Activated CD4-positive, alpha-beta T cell treated with anti-CD3 and anti-CD28 coated beads for 1 hour (primary cell): ENCODE results near the gene KCTD18.

Source experiments
- DNase-seq: peaks from one replicate; pipeline ENCODE4 v3.0.0-alpha.2; 2020

The KCTD18 gene

DNA sequence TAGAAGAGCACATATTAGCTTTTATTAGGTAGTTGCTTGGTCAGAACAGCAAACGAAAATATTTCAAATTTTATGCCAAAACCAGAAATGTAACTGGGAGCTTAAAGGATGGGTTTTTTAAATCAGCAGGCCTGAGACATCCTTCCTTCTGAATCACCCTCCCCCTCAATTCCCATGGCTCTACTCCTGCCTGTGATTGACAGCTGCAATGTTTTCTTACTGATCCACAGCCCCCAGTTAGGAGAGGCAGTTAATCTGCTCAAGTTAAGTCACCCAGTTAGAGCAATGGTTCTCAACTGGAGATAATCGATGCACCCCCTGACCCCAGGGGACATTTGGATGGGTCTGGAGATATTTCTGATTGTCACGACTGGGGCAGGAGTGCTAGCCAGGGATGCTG is 24.9 kb downstream of the KCTD18 start:
- DNase-seq: no peak

DNA sequence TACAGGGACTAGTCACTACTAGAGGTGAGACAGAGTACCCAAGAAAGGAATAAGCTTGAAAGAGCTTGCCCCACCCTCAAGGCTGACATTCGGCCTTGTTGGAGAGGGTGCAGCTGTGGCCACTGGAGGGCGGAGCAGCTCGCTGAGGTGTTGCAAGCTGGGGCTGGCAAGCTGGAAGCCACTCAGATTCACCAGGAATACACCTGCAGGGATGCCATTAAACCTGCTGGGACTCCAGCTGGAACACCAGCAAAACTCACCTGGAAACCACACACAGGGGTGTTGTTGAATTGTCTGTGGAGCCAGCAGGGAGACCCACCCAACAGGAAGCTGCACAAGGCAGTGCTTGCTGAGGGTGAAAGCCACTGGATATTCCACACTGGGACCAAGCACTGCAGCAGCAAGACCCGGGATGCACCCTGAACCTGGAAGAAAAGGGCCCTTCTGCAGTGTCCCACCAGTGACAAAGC is 26.1 kb downstream of the KCTD18 start:
- no peak for DNase-seq

GRCh38 chr2:200482194-200482593 is 27.7 kb downstream of the KCTD18 start:
- no peak for DNase-seq

DNA sequence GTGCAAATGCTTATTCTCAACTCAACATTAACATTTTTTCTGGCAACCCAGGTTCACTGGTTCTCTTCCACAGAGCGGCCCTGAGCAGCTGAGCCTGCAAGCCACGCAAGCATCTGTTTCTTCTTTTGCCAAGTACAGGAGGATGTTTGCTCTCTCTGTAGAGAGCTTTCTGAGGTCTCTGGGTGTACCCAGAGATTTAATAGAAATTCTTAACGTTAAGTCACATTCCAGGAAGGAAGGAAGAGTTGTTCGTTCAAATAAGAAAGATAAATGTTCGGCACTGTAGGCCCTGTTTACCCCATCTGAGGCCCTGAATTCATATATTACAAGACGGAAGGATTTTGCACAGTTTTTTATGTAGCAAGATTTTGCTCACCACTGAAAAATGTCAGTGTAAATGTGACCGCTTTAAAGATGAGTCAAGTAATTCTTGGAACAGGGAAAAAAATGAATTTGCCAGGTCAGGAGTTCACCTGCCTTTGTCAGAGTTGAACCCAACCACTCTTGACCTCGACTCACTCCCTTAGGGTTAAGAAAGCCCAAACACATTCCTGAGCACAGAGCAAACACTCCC is 30.1 kb downstream of the KCTD18 start:
- no peak for DNase-seq

DNA sequence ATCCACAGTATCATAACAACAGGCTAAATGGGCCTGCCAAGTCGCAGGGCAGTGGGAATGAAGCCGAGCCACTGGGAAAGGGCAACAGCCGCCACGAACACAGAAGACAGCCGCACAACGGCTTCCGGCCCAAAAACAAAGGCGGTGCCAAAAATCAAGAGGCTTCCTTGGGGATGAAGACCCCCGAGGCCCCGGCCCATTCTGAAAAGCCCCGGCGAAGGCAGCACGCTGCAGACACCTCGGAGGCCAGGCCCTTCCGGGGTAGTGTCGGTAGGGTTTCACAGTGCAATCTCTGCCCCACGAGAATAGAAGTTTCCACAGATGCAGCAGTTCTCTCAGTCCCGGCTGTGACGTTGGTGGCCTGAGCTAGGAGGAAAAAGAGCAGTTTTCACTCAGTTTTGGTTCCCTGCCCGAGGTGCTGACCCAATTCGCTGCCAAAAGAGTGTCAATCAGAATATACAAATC is 32.2 kb downstream of the KCTD18 start:
- no peak for DNase-seq

DNA sequence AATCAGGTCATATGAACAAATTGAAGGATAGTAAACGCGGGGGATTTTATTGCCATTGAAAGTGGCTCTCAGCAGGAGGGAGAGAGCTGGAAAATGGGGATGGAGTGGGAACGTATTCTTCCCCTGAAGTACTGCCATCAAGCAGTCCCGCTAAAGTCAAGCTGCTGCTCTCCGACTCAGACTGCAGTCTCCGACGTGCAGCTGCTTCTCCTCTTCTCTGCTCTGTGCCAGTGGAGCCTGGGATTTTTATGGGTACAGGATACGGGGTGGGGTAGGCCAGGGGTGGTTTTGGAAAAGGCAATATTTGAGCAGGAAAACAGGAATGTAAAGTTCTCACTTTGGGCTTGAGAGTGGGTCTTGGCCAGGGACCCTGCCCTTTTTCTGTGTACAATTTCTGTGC is 33.0 kb downstream of the KCTD18 start:
- no peak for DNase-seq

DNA sequence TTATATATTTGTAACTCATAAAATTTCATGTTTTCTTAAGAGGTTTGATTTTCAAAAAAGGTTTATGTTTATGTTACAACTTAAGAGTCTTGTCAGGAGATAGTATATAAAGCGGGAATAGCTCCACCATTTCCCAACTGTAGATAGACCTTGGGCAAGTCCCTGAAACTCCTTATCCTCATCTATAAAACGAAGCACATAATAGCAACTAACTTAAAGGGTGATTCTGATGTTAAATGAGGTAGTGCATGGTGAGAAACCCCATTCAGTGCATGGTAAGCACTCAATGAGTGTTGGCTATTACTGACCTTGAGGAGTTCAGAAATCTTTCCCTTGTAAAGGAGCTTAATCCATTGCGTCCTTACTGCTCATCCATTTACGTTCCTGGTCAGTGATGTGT is 34.1 kb downstream of the KCTD18 start:
- DNase-seq: no peak

GRCh38 chr2:200472853-200473464 is 36.9 kb downstream of the KCTD18 start:
- no peak for DNase-seq

DNA sequence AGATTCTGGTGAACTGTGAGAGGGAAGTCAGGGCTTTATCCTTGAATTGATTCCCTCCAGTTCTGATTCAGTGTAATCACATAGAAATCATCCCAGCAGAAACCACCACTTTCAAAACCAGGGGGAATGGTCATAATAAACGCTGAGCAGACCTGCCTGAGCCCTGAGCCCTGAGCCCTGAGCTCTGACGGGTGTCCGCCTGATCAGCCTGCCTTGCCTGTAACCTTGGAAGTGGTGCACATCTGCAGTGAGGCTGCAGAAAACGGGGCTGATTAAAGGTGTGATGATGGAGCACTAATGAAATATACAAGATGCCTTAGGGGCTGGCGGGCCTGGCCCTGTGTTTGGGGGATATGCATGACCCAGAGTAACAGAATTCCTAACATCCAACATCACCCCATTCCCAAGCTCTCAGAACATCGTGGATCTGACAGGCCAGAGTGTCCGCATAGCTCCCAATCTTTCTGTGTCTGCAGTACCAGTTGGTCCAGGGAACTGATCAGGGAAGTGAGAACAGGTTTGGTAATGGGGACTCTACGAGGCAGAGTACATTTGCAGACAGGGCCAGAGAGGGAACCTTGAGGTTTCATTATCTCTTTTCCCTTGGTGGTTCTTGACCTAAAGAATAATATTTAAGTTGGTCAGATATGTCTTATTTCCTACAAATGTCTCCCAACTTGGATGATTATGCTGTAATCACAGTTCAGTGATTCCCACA is 37.8 kb downstream of the KCTD18 start:
- DNase-seq: no peak

DNA sequence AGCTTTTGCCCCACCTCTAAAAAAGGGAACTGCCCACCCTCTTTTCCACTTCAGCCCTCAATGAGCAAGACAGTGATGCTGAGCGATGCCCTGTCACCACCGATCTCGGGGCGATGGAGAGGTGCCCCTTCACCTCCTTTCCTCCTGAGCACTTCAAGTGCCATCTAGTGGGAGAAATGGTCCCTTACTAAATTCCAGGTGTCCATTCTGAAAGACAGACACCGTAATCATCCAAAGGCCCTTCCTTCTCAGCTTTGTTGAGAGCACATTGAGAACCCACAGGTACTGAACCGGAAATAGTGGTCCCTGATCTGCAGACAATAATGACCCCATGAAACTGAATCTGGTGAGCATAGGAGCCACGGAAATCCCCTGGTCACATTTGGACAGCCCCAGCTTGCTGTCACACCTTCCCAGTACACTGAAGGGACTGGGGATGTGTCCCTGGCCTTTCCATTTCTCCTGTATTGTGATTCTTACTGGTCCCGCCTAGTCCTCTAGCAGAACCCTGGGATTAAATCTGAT is 38.5 kb downstream of the KCTD18 start:
- DNase-seq: peak; percentile 24

DNA sequence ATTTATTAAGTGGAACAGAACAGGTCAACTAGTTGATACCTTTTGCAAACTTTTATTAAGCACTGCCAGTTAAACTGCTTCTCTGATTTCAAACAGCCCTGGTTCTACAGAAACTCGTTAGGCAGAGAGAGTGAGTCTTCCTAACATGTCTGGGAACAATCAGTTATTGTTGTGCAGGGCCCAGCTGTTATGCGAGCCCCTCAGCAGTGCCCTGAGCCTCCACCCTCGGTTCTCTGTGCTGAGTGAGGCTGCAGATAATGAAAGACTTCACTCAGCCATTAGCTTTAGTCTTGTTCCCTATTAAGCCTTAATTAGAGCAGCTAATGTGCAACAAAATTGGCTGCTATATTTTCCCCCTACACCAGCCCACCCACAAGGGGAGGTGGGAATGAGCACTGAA is 39.6 kb downstream of the KCTD18 start:
- no peak for DNase-seq

DNA sequence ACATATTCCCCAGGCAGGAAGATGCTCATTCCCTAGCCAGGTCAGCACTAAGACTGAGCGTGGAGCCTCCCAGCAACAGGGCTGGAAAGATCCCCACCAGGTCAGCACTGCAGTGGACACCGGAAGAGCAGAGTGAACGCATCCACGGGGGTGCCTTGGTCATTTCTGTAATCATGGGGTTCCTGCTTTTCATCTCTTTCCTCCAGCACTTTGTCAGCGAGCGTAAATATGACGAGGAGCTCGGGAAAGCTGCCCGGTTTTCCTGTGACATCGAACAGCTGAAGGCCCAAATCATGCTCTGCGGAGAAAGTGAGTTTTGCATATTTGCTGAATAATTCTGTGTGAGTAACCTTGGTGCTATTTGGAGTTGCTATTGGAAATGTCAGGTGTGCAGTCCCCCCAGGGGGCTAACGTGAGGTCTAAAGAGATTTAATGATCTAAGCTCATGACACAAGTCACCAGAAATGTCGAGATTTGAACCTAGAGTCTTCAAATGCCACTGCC is 40.1 kb downstream of the KCTD18 start:
- DNase-seq: no peak

GRCh38 chr2:200467806-200468681 is 41.8 kb downstream of the KCTD18 start:
- no peak for DNase-seq

- DNase-seq: peak; percentile 22
These were observed 43.1 kb downstream of the KCTD18 start for GRCh38 chr2:200466425-200467418.

DNA sequence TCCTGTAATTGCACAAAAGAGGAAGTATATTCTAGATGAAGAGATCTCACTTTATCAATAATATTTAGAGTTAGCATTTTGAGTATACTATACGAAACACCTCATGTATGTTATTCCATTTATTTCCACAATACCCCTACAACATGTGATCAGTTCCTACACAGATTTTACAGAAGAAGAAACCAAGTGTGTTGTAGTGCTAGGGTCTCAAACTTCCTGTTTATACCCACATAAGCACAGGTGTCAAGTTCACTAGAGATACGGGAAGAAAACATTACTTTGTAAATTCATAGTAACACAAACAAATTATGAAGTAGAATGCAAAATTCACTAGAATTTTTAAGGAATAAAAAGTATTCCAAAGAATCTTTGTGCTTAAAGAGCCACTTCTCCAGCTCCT is 46.4 kb downstream of the KCTD18 start:
- DNase-seq: no peak

DNA sequence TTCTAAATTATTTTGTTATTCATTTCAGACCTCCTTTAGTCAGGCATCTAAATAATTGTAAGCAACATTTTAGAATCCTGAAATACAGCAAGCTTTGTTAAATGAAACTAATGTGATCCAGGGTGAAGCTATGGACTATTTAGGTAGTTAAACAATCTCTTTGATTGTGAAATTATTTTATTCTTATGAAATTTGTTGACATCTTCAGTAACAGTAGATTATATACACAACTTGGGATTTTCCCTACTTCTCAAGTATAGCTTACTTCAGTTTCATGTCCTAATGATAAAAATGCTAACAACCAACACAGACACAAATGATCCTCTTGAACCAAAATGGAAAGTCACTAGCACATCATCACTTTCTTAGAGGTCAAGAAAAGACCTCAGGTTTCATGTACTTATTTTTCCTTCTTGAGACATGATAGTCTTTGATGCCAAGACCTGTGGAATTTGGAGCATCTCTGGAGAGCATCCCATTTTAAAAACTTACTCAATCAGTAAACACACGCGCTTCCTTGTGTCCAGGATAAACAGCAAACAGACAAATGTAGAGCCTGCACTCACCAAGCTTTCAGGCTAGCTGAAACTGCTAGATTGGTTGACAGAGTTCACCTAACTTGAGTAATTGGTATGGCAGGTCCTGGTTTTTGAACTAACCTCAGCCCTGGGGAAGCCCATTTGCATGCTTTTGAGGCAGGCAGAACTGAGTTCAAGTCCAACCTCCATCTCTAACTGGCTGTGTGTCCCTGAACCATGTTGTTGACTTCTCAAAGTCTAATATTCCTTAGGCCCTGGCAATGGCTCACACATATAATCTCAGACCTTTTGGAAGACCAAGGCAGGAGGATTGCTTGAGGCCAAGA is 47.8 kb downstream of the KCTD18 start:
- no peak for DNase-seq

DNA sequence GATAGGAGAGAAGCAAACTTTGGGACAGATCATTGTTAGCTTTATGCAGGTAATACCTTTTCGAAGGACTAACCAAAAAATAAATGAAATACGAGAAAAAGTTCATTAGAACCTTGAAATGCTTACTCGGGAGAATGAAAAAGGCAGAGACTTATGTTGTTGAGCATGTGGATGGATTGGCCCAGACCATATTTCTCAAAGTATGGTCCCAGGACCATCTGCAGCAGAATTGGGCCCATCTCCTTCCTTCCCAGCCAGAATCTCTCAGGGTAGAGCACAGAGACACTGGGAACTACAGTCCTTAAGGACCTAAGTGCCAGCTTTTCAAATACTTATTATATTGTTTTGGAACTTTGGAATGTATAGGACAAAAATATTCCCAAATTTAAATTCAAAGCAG is 50.8 kb downstream of the KCTD18 start:
- DNase-seq: no peak

DNA sequence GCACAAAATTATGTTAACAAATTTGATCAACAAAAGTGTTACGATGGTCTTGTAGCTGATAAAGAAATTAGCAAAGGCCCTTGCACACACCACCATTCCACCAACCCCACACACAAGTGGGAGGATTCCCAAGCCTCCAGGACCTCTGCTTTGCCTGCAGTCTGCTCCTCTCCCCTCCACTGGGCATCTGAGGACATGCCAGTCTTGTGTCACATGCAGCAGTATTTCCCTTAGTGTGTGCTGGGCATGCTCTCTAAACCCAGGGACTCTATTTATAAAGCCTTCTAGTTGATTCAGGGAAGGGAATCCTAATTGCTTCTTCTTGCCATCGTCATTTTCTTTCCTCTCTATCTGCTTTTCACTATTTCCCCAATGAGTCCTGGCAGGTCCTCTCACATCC is 53.3 kb downstream of the KCTD18 start:
- no peak for DNase-seq

DNA sequence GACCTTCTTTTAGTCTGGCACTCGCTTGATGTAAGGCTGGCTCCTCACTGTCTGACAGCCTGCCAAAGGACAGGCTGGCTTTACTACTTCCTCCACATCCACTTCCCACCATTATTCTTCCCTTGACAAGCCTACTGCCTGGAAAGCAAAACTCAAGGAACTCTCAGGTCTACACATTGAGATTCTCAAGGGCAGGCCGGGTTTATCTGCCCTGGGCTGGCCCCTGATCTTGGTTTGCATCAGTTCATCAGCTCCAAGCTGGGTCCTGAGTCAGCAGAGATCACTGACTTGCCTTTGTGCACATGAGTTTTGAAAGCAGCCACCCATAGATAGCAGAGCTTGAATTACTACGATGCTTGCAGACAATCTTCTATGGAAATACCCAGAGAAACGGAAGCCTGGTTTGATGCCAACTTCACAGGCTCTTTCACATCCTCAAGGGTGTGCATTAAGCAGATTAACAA is 53.9 kb downstream of the KCTD18 start:
- DNase-seq: no peak
